NCI-H446 (cell line): ENCODE data around the gene ZFAND5.
A peak's percentile ranks its signal among the peaks of the same experiment; 100 is the strongest.

Source experiments
- DNase-seq, 2 experiments: peaks; one replicate each; lab custom pipeline; 2025; lab: John Stamatoyannopoulos, UW

The ZFAND5 gene

GRCh38 chr9:72322678-72323077 lies 42.3 kb downstream of the ZFAND5 start:
- DNase-seq, result no peak

GRCh38 chr9:72322259-72322658 lies 42.7 kb downstream of the ZFAND5 start:
- DNase-seq, result no peak

GRCh38 chr9:72315510-72316311 lies 49.3 kb downstream of the ZFAND5 start:
- DNase-seq, result peak in 1 of 2 experiments; percentile 52

DNA sequence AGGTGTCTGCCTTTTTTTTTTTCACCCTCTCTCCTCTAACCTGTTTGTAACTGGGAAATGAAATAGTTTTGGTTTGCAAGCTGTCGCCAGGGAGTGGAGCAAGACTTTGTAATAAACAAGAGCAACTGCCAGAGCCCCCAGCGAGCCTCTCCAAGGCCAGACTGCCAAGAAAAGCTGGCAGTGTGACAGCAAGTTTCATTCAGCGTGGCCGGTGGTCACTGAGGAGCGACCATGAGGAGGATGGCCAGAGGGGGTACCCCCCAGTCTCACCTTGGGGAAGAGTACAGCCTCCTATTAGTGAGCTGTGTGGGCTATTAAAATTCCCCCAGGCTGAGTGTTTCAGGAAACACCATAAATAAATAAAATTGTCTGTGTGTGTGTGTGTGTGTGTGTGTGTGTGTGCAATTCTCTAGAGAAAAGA lies 49.9 kb downstream of the ZFAND5 start:
- DNase-seq, result peak in 1 of 2 experiments; percentile 69

- DNase-seq, result no peak
These were observed 51.5 kb downstream of the ZFAND5 start for GRCh38 chr9:72313507-72313906.

DNA sequence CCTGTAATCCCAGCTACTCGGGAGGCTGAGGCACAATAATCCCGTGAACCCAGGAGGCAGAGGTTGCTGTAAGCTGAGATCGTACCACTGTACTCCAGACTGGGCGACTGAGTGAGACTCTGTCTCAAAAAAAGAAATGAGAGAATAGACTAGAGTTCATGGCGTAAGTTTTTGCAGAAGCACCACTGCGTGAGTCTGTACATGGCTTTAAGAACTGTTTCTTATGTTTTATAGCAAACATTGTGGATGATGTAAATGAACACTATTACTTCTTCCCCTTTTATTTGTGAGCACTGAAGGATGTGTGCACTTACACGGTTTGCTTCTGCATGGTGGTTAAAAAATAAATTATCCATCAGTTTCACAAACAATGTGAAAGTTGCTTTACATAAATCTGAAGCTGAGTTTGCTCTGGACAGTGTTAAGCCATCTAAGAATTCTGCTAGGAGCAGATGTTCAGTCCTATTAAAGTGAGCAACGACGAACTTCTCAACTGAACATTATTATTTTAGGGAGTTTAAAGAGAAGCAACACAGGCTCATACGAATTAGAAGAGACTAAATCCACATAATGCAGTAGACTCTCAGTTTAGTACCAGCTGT lies 52.5 kb downstream of the ZFAND5 start:
- no peak for DNase-seq

DNA sequence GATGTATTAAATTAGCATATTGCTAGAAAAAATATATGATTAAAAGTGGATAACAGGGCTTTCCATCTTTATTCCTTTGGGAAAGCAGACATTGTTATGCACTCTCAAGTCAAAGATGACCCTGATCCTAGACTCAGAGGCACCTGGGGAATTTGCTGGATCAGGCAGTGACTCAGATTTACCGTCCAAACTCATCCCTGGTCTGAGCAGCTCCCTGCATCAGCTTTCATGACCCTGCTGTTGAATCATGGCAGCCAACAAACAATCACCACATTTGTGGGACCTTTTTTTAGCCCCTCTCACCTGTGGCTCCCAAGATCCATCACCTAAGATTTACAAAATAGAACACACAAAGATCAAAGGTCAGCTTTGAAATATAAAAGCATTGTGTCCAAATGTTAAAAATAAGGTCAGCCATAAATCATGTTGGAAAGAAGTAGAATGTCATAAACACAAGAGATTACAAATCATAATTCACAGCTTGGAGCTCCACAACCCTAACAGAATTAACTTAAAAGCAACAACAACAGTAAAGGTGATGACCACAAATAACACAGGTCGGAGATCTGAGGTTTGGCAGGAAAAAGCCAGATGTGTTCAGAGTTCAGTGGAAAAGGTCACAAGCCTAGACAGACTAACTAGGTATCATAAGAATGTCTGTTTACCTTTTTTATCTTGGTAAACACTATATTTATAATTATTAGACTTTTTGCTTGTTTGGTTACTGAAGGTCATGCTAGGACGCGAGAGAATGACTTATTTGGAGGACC lies 55.5 kb downstream of the ZFAND5 start:
- no peak for DNase-seq

DNA sequence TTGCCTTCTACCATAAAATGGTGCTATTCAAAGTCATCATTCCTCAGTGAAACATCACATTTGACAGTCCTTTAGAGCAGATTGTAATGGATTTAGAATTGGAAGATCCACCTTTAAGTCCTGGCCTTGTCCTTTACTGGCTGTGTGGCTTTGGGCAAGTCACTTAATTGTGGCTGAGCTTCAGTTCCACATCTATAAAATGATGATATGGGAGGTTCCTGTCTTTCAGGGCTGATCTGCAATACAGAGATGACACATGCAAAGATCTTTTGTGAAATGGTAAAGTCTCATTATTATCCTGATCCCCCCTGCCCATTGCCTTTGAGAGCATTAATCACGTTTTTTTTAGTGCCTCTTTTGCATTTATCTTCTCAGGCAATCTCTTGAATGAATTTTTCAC lies 58.2 kb downstream of the ZFAND5 start:
- no peak for DNase-seq

DNA sequence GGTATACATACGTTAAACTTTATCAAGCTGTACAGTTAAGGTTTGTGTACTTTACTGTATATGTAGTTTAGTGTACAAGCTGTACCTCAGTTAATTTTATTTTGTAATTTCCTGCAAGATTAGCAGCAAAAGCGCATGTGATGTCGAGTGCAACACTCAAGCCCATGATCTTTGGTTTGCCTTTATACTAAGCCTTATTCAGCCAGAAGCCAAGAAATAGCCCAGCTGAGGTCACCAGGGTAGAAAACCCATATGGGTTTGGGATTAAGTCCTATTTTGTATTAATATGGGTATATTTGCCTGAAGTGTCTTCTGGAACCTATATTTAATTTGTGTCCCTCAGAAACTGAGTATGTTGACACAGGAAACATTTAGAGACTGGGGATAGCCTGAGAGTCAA lies 59.3 kb downstream of the ZFAND5 start:
- no peak for DNase-seq

DNA sequence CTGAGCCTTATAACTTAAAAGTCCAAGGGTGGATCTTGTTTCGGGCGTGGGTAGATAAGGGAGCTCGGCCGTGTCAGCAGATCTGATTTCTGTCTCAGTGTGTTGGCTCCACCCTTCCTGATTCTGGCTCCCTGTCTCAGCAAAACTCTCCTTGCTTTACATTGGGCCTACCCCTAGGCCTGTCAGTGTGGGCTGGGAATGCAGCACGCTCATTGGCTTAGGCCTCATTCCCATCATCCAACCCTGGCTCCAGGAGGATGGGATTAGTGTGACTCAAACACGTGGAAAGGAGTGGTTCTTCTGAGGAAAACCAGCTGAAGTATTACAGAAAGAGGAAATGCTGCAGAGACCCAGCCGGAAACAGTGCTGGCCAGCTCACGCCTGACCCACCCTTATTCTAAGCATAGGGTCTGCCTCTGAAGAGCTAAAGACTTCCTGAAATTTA lies 59.9 kb downstream of the ZFAND5 start:
- no peak for DNase-seq

DNA sequence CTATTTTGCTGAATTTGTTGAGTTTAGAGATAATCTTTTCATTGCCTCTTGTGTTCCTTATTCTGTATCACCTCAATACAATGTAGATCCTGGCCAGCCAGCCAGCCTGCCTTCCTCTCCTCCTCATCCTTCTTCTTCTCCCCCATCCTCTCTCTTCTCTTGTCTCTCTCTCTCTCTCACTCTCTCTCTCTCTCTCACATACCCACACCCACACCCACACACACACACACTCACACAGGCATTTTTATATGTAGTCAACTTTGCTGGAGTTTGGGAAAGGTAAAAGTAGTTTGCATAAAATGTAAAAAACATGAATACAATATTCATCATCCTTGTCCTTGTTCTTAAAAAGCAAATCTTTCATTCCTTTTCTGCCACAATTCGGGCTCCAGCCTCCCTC lies 60.5 kb downstream of the ZFAND5 start:
- DNase-seq, result no peak
